Lung (tissue), 12 donors: ENCODE data around the gene CNGA3. TPM values are rescaled to one million over a fixed set of nuclear protein-coding genes. Genes with fewer than 3 reads are reported as not detected.

ENCODE experiments used
- ATAC-seq: fragments of 200-7000 bp; cut with Tn5 transposase; one replicate; pipeline ENCODE4 v1.9.1; 2020; ENCODE audit warnings: moderate number of reproducible peaks; ENCODE audit not compliant: insufficient read depth, low FRiP score
- DNase-seq, 3 donors: peaks; one replicate each; pipeline ENCODE4 v3.0.0-alpha.2; 2013 to 2017
- H3K27ac ChIP-seq, 2 donors: one replicate each; pipeline ENCODE4 v1.5.1; 2013; ENCODE audit warnings: mild to moderate bottlenecking in 2 of 2, moderate library complexity in 2 of 2, control low read depth in 1 of 2, inconsistent platforms in 1 of 2, low read depth in 1 of 2, low read length in 1 of 2
- H3K27me3 ChIP-seq, 3 donors: one replicate each; pipeline ENCODE4 v1.5.1; 2013; ENCODE audit warnings: low read length in 2 of 3; ENCODE audit not compliant: control insufficient read depth in 3 of 3, insufficient read depth in 3 of 3
- H3K36me3 ChIP-seq, 4 donors: one replicate each; pipeline ENCODE4 v1.5.1; 2013; ENCODE audit warnings: low read length in 4 of 4, mild to moderate bottlenecking in 1 of 4, moderate library complexity in 1 of 4; ENCODE audit not compliant: control insufficient read depth in 4 of 4, insufficient read depth in 4 of 4
- H3K4me1 ChIP-seq, 5 donors: one replicate each; pipeline ENCODE4 v1.5.1; 2013; ENCODE audit warnings: low read length in 5 of 5, mild to moderate bottlenecking in 2 of 5, moderate library complexity in 1 of 5; ENCODE audit not compliant: control insufficient read depth in 5 of 5, insufficient read depth in 5 of 5
- H3K4me3 ChIP-seq: one replicate; pipeline ENCODE4 v1.5.1; 2013; ENCODE audit warnings: mild to moderate bottlenecking, control low read depth, moderate library complexity
- H3K9ac ChIP-seq, 2 donors: one replicate each; pipeline ENCODE4 v1.5.1; 2013; ENCODE audit warnings: low read length in 2 of 2, control low read depth in 1 of 2; ENCODE audit not compliant: insufficient read depth in 1 of 2
- H3K9me3 ChIP-seq, 4 donors: one replicate each; pipeline ENCODE4 v1.5.1; 2013; ENCODE audit warnings: low read length in 3 of 4, mild to moderate bottlenecking in 1 of 4, moderate library complexity in 1 of 4; ENCODE audit not compliant: control insufficient read depth in 4 of 4, insufficient read depth in 3 of 4
- CTCF ChIP-seq: IDR thresholded peaks from 2 replicates; pipeline ENCODE4 v1.5.1; 2012; ENCODE audit warnings: mild to moderate bottlenecking; ENCODE audit errors: control extremely low read depth, extremely low read depth
- WGBS, 2 donors: extraction: QIAGEN DNeasy Blood & Tissue Kit; methylation state at CpG; one replicate each; pipeline ENCODE4 v1.1.7; 2013; 5-methylcytosine and 5-hydroxymethylcytosine counted together
- polyA plus RNA-seq, 2 donors: library from polyadenylated mRNA; stranded (reverse); fragments of 200-250 nt; gene quantifications; one replicate each; pipeline ENCODE4 v1.2.1, GENCODE V29; 2013
- total RNA-seq, 2 donors: library from RNA; depleted of rRNA in 1 of 2; stranded (reverse); fragments of >200 nt in 1 of 2; gene quantifications; one replicate each; pipeline ENCODE4 v1.2.1, GENCODE V29; 2014 to 2021
- donor health status: control.
- donor health status: control.
- donor health status: Bipolar disorder and iron deficiency.
- donor health status: healthy.
- donor health status: DM: yes; HTN: yes; CAD: no.

The CNGA3 gene
- total and polyA plus RNA-seq, 4 donors: 0.06 to 0.40 (median 0.18) TPM

- Histone ChIP-seq H3K27ac (no peak overlapping the region), H3K9me3 (peaks cover 0 to 16% (median 7%) of the 10 kb centered on the region in 4 donors), H3K36me3 (no peaks in the 10 kb centered on the region), H3K9ac (no peak overlapping the region), H3K4me3 (no peak overlapping the region), H3K4me1 (no peaks in the 10 kb centered on the region), H3K27me3 (no peaks in the 10 kb centered on the region)
- TF ChIP-seq CTCF: no peak
- no peak for ATAC-seq
- 78 to 82% methylated on average over 2 of the region's 2 CpGs for WGBS, 2 donors
- DNase-seq: no peak
Measured at GRCh38 chr2:98324181-98324580, 22.1 kb upstream of the CNGA3 start.

GRCh38 chr2:98327776-98328175 is 18.5 kb upstream of the CNGA3 start:
- 92 to 97% methylated on average over 4 of the region's 4 CpGs for WGBS, 2 donors
- H3K36me3 ChIP-seq: no peaks in the 10 kb centered on the region

GRCh38 chr2:98329549-98329948 is 16.7 kb upstream of the CNGA3 start:
- ATAC-seq (no peak), DNase-seq (no peak)
- Histone ChIP-seq H3K27ac (no peak overlapping the region), H3K9ac (no peak overlapping the region), H3K4me3 (no peak overlapping the region), H3K9me3 (peaks cover 0 to 2% (median 0%) of the 10 kb centered on the region in 4 donors), H3K4me1 (no peaks in the 10 kb centered on the region), H3K27me3 (no peaks in the 10 kb centered on the region), H3K36me3 (no peaks in the 10 kb centered on the region)
- 80 to 92% methylated on average over 4 of the region's 4 CpGs for whole genome bisulfite sequencing, 2 donors
- TF ChIP-seq CTCF: no peak

More at GRCh38 chr2:98327776-98328175, 18.5 kb upstream of the CNGA3 start:
- DNase-seq (no peak), ATAC-seq (no peak)
- Histone ChIP-seq H3K9ac (no peak overlapping the region), H3K9me3 (peaks cover 0 to 5% (median 2%) of the 10 kb centered on the region in 4 donors), H3K27me3 (no peaks in the 10 kb centered on the region), H3K4me1 (no peaks in the 10 kb centered on the region), H3K27ac (no peak overlapping the region), H3K4me3 (no peak overlapping the region)
- no peak for TF ChIP-seq CTCF

- H3K9ac ChIP-seq: no peak overlapping the region
- no peak overlapping the region for H3K27ac ChIP-seq
- TF ChIP-seq CTCF: no peak
- 80 to 84% methylated on average over 5 of the region's 5 CpGs for WGBS, 2 donors
- no peak for ATAC-seq
- no peaks in the 10 kb centered on the region for H3K4me1 ChIP-seq
- H3K9me3 ChIP-seq: no peaks in the 10 kb centered on the region
- no peak overlapping the region for H3K4me3 ChIP-seq
- DNase-seq: no peak
- H3K36me3 ChIP-seq: no peaks in the 10 kb centered on the region
- no peaks in the 10 kb centered on the region for H3K27me3 ChIP-seq
Measured at GRCh38 chr2:98332989-98333388, 13.3 kb upstream of the CNGA3 start.
